Neural crest cell (in vitro differentiated cells): ENCODE data around the gene DRC1. TPM values are rescaled to one million over a fixed set of nuclear protein-coding genes. Genes with fewer than 3 reads are reported as not detected.

Experiments
- DNase-seq: peaks from one replicate; pipeline ENCODE4 v3.0.0; 2021; ENCODE audit warnings: low read depth, mixed read lengths, low spot score
- H3K27ac Mint-ChIP-seq: one replicate; pipeline ENCODE4 v1.8.0; 2021; ENCODE audit warnings: mild to moderate bottlenecking, mixed read lengths; ENCODE audit not compliant: unreplicated experiment
- H3K27me3 Mint-ChIP-seq: 2 replicates; pipeline ENCODE4 v1.8.0; 2021; ENCODE audit warnings: low read depth, mild to moderate bottlenecking, mixed read lengths
- H3K36me3 Mint-ChIP-seq: 2 replicates; pipeline ENCODE4 v1.8.0; 2021; ENCODE audit warnings: low read depth, mild to moderate bottlenecking, mixed read lengths
- H3K4me1 Mint-ChIP-seq: 2 replicates; pipeline ENCODE4 v1.8.0; 2021; ENCODE audit warnings: mixed read lengths
- H3K4me3 Mint-ChIP-seq: one replicate; pipeline ENCODE4 v1.8.0; 2021; ENCODE audit warnings: mild to moderate bottlenecking, mixed read lengths
- H3K9me3 Mint-ChIP-seq: 2 replicates; pipeline ENCODE4 v1.8.0; 2021; ENCODE audit warnings: mixed read lengths
- total RNA-seq: library from RNA; stranded (reverse); gene quantifications from 2 replicates; pipeline ENCODE4 v1.2.1, GENCODE V29; 2021
- TF ChIP-seq, protein P1 (sequence below): fragments of 200-600 bp; sonication (generic); conservative IDR thresholded peaks from 2 replicates; pipeline ENCODE4 v1.5.0; 2021; ENCODE audit warnings: antibody characterized with exemption, mild to moderate bottlenecking

DRC1 gene
- total RNA-seq, 1 donor from 2014 or later = 0.30 TPM

DNA sequence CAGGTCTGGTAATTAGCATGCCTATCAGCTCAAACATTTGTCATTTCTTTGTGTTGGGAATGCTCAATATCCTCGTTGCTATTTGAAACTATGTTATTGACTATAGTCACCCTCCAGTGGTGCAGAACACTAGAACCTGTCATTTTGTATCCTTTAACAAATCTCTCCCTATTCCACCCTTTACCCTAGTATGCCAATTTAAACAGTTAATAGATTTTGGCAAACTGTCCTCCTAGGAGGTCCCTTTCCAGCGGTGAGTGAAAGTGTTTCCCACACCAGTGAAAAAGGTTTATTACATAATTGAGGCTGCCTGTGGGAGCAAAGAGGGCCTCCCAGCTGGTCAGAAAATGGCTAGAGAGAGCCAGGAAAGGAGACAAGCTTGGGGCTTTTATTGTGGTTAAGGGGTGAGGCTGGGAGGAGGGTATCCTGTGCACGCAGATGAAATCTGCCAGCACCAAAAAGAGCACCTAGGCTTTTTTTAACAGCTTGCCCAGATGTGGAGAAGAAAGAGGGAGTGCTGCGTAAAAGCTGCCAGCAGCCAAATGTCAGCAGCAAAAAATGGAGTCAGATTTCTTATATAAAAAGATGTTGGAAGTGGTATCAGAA is 1.8 kb upstream of the DRC1 start:
- DNase-seq = no peak
- H3K27me3 Mint-ChIP-seq = no peaks in the 10 kb centered on the region
- no peak overlapping the region for H3K27ac Mint-ChIP-seq

GRCh38 chr2:26400723-26401122 is 997 bp upstream of the DRC1 start:
- Mint-ChIP-seq H3K27me3 (no peaks in the 10 kb centered on the region), H3K27ac (no peak overlapping the region), H3K9me3 (no peaks in the 10 kb centered on the region), H3K36me3 (no peaks in the 10 kb centered on the region), H3K4me1 (peaks cover 12% of the 10 kb centered on the region), H3K4me3 (peak overlapping the region; percentile 11)
- TF ChIP-seq, protein P1, sequence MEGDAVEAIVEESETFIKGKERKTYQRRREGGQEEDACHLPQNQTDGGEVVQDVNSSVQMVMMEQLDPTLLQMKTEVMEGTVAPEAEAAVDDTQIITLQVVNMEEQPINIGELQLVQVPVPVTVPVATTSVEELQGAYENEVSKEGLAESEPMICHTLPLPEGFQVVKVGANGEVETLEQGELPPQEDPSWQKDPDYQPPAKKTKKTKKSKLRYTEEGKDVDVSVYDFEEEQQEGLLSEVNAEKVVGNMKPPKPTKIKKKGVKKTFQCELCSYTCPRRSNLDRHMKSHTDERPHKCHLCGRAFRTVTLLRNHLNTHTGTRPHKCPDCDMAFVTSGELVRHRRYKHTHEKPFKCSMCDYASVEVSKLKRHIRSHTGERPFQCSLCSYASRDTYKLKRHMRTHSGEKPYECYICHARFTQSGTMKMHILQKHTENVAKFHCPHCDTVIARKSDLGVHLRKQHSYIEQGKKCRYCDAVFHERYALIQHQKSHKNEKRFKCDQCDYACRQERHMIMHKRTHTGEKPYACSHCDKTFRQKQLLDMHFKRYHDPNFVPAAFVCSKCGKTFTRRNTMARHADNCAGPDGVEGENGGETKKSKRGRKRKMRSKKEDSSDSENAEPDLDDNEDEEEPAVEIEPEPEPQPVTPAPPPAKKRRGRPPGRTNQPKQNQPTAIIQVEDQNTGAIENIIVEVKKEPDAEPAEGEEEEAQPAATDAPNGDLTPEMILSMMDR = no peak
- DNase-seq = no peak

More for the DNA sequence above, 1.8 kb upstream of the DRC1 start:
- no peaks in the 10 kb centered on the region for H3K9me3 Mint-ChIP-seq
- TF ChIP-seq, protein P1 = no peak
- H3K4me1 Mint-ChIP-seq = peaks cover 13% of the 10 kb centered on the region
- H3K4me3 Mint-ChIP-seq = peak overlapping the region; percentile 45
- H3K36me3 Mint-ChIP-seq = no peaks in the 10 kb centered on the region

GRCh38 chr2:26407526-26407925 is 5.8 kb downstream of the DRC1 start:
- Mint-ChIP-seq H3K4me3 (no peak overlapping the region), H3K4me1 (peaks cover 4% of the 10 kb centered on the region), H3K9me3 (peaks cover 4% of the 10 kb centered on the region), H3K27me3 (peaks cover 2% of the 10 kb centered on the region), H3K36me3 (no peaks in the 10 kb centered on the region), H3K27ac (no peak overlapping the region)
- TF ChIP-seq, protein P1 = no peak
- no peak for DNase-seq

- no peak overlapping the region for H3K4me3 Mint-ChIP-seq
- TF ChIP-seq, protein P1 = no peak
- peaks cover 2% of the 10 kb centered on the region for H3K27me3 Mint-ChIP-seq
- peaks cover 4% of the 10 kb centered on the region for H3K9me3 Mint-ChIP-seq
- DNase-seq = no peak
- peaks cover 4% of the 10 kb centered on the region for H3K4me1 Mint-ChIP-seq
- H3K27ac Mint-ChIP-seq = no peak overlapping the region
- no peaks in the 10 kb centered on the region for H3K36me3 Mint-ChIP-seq
Observed at GRCh38 chr2:26409785-26410184, 8.1 kb downstream of the DRC1 start.

- Mint-ChIP-seq H3K27ac (no peak overlapping the region), H3K36me3 (no peaks in the 10 kb centered on the region), H3K4me1 (peaks cover 4% of the 10 kb centered on the region), H3K9me3 (peaks cover 4% of the 10 kb centered on the region), H3K27me3 (peaks cover 2% of the 10 kb centered on the region), H3K4me3 (no peak overlapping the region)
- TF ChIP-seq, protein P1 = no peak
- no peak for DNase-seq
Observed at GRCh38 chr2:26410764-26411243, 9.1 kb downstream of the DRC1 start.
